Heart left ventricle (tissue), 13 donors: Measurements from ENCODE around the gene BUB1B.

Experiments
- POLR2A ChIP-seq, 2 donors: fragments of 450-650 bp; IDR thresholded peaks; one replicate each; pipeline ENCODE4 v1.6.1; 2017; ENCODE audit warnings: antibody characterized with exemption in 2 of 2, mild to moderate bottlenecking in 2 of 2, moderate library complexity in 2 of 2
- TF ChIP-seq, protein P1 (sequence below), 12 donors: fragments of 200-600 bp; sonication (generic) in 4 of 12; IDR thresholded peaks; one replicate each; pipeline versions ENCODE4 v1.5.0 to v1.8.0; 2018 to 2022; ENCODE audit warnings: antibody characterized with exemption in 12 of 12, mild to moderate bottlenecking in 5 of 12
- donor health status: ischemic (EF 13 %, LVEDD 7.1; RV severe dilation, severe dysfunction).
- donor health status: DM: no; HTN: yes; CAD: no.
- donor health status: DM: no; HTN: no; CAD: no.
- donor health status: ischemic (EF 25% LVEDD 6.9; RV normal size, moderate dysfunction).
- donor health status: ischemic (EF 25% LVEDD 5.7; RV mildly dilated, moderate dysfunction).
- donor health status: ischemic (EF 35%, LVEDD 5.7; RV mildly dilated, moderate dysfunction).
- donor health status: nonischemic (EF 11% LVEDD 7.7; RV severe dilation, severe dysfunction).
- donor health status: DM: yes; HTN: yes; CAD: no.
- donor health status: PGD.
- donor health status: ischemic (EF 29% LVEDD 5.4; RV normal size, mild dysfunction).
- donor health status: nonischemic (EF 23%, LVEDD 6.1; RV moderate dilation, normal function).

DNA sequence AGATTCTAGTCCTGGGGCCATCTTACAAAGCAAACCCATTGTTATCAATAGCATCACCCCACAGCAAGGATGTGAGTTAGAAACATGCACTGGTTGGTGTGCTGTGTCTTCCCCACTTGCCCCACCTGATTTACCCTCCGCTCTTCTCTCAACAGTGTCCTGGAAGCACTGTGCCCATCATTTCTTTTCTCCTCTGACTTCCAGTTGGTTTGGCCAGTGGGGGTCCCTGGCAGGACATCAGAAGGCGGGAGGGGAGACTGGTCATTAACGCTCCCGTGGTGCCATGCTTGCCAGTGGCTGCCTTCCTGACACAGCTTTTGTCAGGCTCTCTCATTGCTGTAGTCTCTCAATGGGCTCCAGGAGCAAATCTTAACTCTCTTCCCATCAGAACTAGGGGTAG lies 11.5 kb upstream of the BUB1B start:
- TF ChIP-seq, protein P1, sequence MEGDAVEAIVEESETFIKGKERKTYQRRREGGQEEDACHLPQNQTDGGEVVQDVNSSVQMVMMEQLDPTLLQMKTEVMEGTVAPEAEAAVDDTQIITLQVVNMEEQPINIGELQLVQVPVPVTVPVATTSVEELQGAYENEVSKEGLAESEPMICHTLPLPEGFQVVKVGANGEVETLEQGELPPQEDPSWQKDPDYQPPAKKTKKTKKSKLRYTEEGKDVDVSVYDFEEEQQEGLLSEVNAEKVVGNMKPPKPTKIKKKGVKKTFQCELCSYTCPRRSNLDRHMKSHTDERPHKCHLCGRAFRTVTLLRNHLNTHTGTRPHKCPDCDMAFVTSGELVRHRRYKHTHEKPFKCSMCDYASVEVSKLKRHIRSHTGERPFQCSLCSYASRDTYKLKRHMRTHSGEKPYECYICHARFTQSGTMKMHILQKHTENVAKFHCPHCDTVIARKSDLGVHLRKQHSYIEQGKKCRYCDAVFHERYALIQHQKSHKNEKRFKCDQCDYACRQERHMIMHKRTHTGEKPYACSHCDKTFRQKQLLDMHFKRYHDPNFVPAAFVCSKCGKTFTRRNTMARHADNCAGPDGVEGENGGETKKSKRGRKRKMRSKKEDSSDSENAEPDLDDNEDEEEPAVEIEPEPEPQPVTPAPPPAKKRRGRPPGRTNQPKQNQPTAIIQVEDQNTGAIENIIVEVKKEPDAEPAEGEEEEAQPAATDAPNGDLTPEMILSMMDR (IDR thresholded peaks at IDR 0.05): no peak
- no peak for TF ChIP-seq POLR2A (IDR thresholded peaks at IDR 0.05)
